OCI-LY7 (cell line): Measurements from ENCODE around the gene NTRK3.

ENCODE experiments used
- CTCF ChIP-seq: fragments of 200-600 bp; sonication (generic); conservative IDR thresholded peaks from 2 replicates; pipeline ENCODE4 v1.5.1; 2014; ENCODE audit warnings: mild to moderate bottlenecking, antibody characterized with exemption, low read length, moderate library complexity, mixed read lengths
- EZH2phosphoT487 ChIP-seq: fragments of 200-600 bp; sonication (generic); IDR thresholded peaks from 2 replicates; pipeline ENCODE4 v1.6.1; 2018; ENCODE audit warnings: low read depth, borderline replicate concordance, mild to moderate bottlenecking, mixed run types, antibody characterized with exemption, low read length, moderate library complexity, mixed read lengths

GRCh38 chr15:88057836-88058235 lies 198.7 kb downstream of the NTRK3 start:
- TF ChIP-seq CTCF (no peak), EZH2phosphoT487 (no peak)
